Fibroblast of villous mesenchyme (primary cell): Measurements from ENCODE around the gene FSIP1. TPM values are rescaled to one million over a fixed set of nuclear protein-coding genes. Genes with fewer than 3 reads are reported as not detected.

ENCODE experiments used
- DNase-seq: peaks from one replicate; pipeline ENCODE4 v3.0.0-alpha.2; 2010; ENCODE audit warnings: low read depth
- H3K4me3 ChIP-seq: 2 replicates; pipeline ENCODE4 v1.5.1; 2011; ENCODE audit warnings: low read depth, mild to moderate bottlenecking, low read length
- total RNA-seq: library from RNA; depleted of rRNA; stranded (reverse); fragments of >200 nt; gene quantifications from 2 replicates; pipeline ENCODE4 v1.2.3, GENCODE V29; 2012
- TF ChIP-seq, protein P1 (sequence below): IDR thresholded peaks from 2 replicates; pipeline ENCODE4 v1.5.1; 2012; ENCODE audit warnings: low read depth, mild to moderate bottlenecking, low read length; ENCODE audit not compliant: insufficient read depth

Gene FSIP1
- total RNA-seq, 1 donor: 2.6 TPM

DNA sequence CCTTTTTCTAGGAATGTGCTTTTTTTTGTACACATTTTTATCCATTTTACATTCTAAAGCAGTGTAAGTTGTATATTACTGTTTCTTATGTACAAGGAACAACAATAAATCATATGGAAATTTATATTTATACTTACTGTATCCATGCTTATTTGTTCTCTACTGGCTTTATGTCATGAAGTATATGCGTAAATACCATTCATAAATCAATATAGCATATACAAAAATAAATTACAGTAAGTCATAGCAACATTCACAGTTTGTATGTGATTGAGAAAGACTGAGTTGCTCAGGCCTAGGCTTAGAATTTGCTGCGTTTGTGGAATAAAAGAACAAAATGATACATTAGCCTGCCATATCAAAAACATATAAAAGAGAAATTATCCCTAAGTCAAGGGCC lies 185.3 kb downstream of the FSIP1 start:
- TF ChIP-seq, protein P1, sequence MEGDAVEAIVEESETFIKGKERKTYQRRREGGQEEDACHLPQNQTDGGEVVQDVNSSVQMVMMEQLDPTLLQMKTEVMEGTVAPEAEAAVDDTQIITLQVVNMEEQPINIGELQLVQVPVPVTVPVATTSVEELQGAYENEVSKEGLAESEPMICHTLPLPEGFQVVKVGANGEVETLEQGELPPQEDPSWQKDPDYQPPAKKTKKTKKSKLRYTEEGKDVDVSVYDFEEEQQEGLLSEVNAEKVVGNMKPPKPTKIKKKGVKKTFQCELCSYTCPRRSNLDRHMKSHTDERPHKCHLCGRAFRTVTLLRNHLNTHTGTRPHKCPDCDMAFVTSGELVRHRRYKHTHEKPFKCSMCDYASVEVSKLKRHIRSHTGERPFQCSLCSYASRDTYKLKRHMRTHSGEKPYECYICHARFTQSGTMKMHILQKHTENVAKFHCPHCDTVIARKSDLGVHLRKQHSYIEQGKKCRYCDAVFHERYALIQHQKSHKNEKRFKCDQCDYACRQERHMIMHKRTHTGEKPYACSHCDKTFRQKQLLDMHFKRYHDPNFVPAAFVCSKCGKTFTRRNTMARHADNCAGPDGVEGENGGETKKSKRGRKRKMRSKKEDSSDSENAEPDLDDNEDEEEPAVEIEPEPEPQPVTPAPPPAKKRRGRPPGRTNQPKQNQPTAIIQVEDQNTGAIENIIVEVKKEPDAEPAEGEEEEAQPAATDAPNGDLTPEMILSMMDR: no peak
- no peak for DNase-seq
- H3K4me3 ChIP-seq: no peak overlapping the region

DNA sequence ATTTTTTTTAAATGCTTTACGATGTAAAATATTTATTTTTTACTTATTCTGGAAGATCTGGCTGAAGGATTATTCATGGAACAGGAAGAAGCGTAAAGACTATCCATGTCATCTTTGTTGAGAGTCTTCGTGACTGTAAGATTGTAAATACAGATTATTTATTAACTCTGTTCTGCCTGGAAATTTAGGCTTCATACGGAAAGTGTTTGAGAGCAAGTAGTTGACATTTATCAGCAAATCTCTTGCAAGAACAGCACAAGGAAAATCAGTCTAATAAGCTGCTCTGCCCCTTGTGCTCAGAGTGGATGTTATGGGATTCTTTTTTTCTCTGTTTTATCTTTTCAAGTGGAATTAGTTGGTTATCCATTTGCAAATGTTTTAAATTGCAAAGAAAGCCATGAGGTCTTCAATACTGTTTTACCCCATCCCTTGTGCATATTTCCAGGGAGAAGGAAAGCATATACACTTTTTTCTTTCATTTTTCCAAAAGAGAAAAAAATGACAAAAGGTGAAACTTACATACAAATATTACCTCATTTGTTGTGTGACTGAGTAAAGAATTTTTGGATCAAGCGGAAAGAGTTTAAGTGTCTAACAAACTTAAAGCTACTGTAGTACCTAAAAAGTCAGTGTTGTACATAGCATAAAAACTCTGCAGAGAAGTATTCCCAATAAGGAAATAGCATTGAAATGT lies 186.1 kb downstream of the FSIP1 start:
- peak; percentile 53 for DNase-seq
- no peak overlapping the region for H3K4me3 ChIP-seq
- TF ChIP-seq, protein P1: no peak

DNA sequence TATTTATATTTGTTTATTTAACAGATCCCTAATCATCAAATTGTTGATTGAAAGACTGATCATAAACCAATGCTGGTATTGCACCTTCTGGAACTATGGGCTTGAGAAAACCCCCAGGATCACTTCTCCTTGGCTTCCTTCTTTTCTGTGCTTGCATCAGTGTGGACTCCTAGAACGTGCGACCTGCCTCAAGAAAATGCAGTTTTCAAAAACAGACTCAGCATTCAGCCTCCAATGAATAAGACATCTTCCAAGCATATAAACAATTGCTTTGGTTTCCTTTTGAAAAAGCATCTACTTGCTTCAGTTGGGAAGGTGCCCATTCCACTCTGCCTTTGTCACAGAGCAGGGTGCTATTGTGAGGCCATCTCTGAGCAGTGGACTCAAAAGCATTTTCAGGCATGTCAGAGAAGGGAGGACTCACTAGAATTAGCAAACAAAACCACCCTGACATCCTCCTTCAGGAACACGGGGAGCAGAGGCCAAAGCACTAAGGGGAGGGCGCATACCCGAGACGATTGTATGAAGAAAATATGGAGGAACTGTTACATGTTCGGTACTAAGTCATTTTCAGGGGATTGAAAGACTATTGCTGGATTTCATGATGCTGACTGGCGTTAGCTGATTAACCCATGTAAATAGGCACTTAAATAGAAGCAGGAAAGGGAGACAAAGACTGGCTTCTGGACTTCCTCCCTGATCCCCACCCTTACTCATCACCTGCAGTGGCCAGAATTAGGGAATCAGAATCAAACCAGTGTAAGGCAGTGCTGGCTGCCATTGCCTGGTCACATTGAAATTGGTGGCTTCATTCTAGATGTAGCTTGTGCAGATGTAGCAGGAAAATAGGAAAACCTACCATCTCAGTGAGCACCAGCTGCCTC lies 187.1 kb downstream of the FSIP1 start:
- no peak overlapping the region for H3K4me3 ChIP-seq
- TF ChIP-seq, protein P1: no peak
- peak; percentile 40 for DNase-seq

DNA sequence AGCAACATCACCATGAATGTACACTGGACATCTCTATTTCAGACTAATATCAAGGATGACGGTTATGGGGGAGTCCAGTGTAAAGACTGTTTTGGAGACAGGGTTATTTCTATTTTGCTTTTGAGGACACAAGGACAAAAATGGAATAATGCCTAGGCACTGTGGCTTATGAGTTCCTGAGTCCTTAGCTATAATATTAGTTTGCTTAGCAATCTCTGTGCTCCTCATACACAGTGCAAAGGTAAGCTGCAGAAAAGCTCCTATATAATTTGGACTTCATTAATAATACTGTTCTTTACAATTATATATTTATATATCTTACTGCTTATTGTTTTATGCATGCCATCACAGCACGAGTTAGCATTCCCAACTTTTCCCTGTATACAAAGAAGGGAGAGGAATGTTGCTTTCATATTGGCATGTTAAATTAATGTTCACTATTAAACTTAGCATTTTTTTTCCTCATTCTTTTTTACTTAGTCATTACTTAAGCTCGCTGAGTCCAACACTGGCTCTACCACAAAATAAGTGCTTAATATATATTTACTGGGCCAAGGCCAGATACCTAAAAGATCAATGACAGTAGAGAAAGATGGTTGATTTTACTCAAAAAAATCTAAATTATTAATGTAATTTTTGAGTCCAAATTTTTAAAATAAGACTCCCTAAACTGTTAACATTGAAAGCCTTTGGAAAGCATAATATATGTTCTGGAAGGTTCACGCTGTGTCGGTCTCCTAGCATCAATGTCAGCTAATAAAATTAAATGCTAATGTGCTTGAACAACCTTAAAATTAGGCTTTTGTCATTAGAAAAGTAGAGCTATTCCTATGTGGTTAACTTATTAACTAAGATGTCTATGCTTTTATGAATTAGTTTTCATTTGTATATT lies 187.9 kb downstream of the FSIP1 start:
- peak; percentile 41 for DNase-seq
- no peak overlapping the region for H3K4me3 ChIP-seq
- TF ChIP-seq, protein P1: no peak

DNA sequence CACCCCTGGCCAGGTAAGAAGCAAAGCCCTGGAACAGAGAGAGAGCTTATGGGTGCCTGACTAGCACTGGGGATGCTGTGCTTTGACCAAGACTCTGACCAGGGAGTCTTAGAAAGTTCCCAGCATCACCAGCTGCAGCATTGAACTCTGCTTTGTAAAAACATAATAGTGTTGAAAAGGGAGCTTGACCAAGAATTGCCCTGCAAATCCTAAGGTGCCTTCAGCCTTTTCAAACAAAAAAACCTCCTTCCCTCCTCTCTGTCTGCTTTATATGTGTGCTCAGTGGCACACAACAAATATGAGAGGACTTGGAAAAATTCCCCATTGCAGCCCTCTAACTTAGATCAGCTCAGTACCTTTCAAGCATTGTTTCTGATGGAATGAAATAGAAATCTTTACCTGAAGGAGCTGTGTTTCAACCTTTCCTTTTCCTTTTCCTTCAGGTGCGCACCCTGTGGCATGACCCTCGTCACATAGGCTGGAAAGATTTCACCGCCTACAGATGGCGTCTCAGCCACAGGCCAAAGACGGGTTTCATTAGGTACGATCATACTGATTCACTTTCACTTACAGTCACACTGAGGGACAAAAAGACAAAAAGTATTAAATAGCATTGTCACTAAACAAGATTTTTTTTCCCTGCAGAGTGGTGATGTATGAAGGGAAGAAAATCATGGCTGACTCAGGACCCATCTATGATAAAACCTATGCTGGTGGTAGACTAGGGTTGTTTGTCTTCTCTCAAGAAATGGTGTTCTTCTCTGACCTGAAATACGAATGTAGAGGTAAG lies 188.8 kb downstream of the FSIP1 start:
- TF ChIP-seq, protein P1: no peak
- no peak overlapping the region for H3K4me3 ChIP-seq
- peak; percentile 19 for DNase-seq
